ENCODE results near the gene SLC16A12. TPM values are rescaled to one million over a fixed set of nuclear protein-coding genes. Genes with fewer than 3 reads are reported as not detected.
A peak's percentile ranks its signal among the peaks of the same experiment; 100 is the strongest.

The SLC16A12 gene
- total RNA-seq, 1 donor from 2014 or later = 1.9 TPM

- peaks cover 10% of the 10 kb centered on the region for H3K4me1 ChIP-seq
- ATAC-seq (no peak), DNase-seq (no peak)
- no peaks in the 10 kb centered on the region for H3K9me3 ChIP-seq
- H3K4me3 ChIP-seq = no peak overlapping the region
- H3K27ac ChIP-seq = no peak overlapping the region
- H3K27me3 ChIP-seq = no peaks in the 10 kb centered on the region
- TF ChIP-seq, protein P1, sequence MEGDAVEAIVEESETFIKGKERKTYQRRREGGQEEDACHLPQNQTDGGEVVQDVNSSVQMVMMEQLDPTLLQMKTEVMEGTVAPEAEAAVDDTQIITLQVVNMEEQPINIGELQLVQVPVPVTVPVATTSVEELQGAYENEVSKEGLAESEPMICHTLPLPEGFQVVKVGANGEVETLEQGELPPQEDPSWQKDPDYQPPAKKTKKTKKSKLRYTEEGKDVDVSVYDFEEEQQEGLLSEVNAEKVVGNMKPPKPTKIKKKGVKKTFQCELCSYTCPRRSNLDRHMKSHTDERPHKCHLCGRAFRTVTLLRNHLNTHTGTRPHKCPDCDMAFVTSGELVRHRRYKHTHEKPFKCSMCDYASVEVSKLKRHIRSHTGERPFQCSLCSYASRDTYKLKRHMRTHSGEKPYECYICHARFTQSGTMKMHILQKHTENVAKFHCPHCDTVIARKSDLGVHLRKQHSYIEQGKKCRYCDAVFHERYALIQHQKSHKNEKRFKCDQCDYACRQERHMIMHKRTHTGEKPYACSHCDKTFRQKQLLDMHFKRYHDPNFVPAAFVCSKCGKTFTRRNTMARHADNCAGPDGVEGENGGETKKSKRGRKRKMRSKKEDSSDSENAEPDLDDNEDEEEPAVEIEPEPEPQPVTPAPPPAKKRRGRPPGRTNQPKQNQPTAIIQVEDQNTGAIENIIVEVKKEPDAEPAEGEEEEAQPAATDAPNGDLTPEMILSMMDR (IDR thresholded peaks at IDR 0.05) = no peak
- intact Hi-C loops (cut with DNase I) = no loop called here
- no peaks in the 10 kb centered on the region for H3K36me3 ChIP-seq
These were observed 11.1 kb downstream of the SLC16A12 start for GRCh38 chr10:89524279-89524678.

- ATAC-seq = no peak
- intact Hi-C loops (cut with DNase I) = no loop called here
- H3K4me3 ChIP-seq = no peak overlapping the region
These were observed 12.1 kb downstream of the SLC16A12 start for GRCh38 chr10:89523274-89523673.

GRCh38 chr10:89522463-89522862, 12.9 kb downstream of the SLC16A12 start:
- TF ChIP-seq, protein P1 (IDR thresholded peaks at IDR 0.05) = no peak
- H3K4me1 ChIP-seq = peaks cover 10% of the 10 kb centered on the region
- ATAC-seq = no peak

More at GRCh38 chr10:89523274-89523673, 12.1 kb downstream of the SLC16A12 start:
- Histone ChIP-seq H3K36me3 (no peaks in the 10 kb centered on the region), H3K9me3 (no peaks in the 10 kb centered on the region), H3K27me3 (no peaks in the 10 kb centered on the region), H3K27ac (no peak overlapping the region), H3K4me1 (peaks cover 10% of the 10 kb centered on the region)
- TF ChIP-seq, protein P1 (IDR thresholded peaks at IDR 0.05) = no peak
- DNase-seq = no peak

GRCh38 chr10:89521368-89521767, 14.0 kb downstream of the SLC16A12 start:
- TF ChIP-seq, protein P1 (IDR thresholded peaks at IDR 0.05) = no peak
- Histone ChIP-seq H3K9me3 (no peaks in the 10 kb centered on the region), H3K4me3 (no peak overlapping the region), H3K36me3 (no peaks in the 10 kb centered on the region), H3K27ac (no peak overlapping the region), H3K4me1 (peaks cover 8% of the 10 kb centered on the region), H3K27me3 (no peaks in the 10 kb centered on the region)
- ATAC-seq (peak; percentile 38), DNase-seq (no peak)
- intact Hi-C loops (cut with DNase I) = no loop called here

More at GRCh38 chr10:89522463-89522862, 12.9 kb downstream of the SLC16A12 start:
- no peaks in the 10 kb centered on the region for H3K9me3 ChIP-seq
- H3K27ac ChIP-seq = no peak overlapping the region
- intact Hi-C loops (cut with DNase I) = no loop called here
- DNase-seq = no peak
- H3K27me3 ChIP-seq = no peaks in the 10 kb centered on the region
- no peak overlapping the region for H3K4me3 ChIP-seq
- no peaks in the 10 kb centered on the region for H3K36me3 ChIP-seq

GRCh38 chr10:89520706-89521105, 14.7 kb downstream of the SLC16A12 start:
- no peak overlapping the region for H3K27ac ChIP-seq
- TF ChIP-seq, protein P1 (IDR thresholded peaks at IDR 0.05) = no peak
- DNase-seq (no peak), ATAC-seq (no peak)
- no peaks in the 10 kb centered on the region for H3K27me3 ChIP-seq
- H3K36me3 ChIP-seq = no peaks in the 10 kb centered on the region
- no peaks in the 10 kb centered on the region for H3K9me3 ChIP-seq
- H3K4me3 ChIP-seq = no peak overlapping the region
- intact Hi-C loops (cut with DNase I) = no loop called here
- H3K4me1 ChIP-seq = peaks cover 1% of the 10 kb centered on the region

All from upper lobe of right lung (tissue), 1 donor.